Activated CD4-positive, alpha-beta T cell treated with anti-CD3 and anti-CD28 coated beads for 48 hours (primary cell): ENCODE data around the gene SIPA1L2.

ENCODE experiments used
- DNase-seq: peaks from one replicate; pipeline ENCODE4 v3.0.0-alpha.2; 2020

SIPA1L2 gene

GRCh38 chr1:232587141-232588008 lies 42.6 kb downstream of the SIPA1L2 start:
- DNase-seq = peak; percentile 50

GRCh38 chr1:232586679-232587078 lies 43.3 kb downstream of the SIPA1L2 start:
- DNase-seq = no peak

- no peak for DNase-seq
These were observed 44.4 kb downstream of the SIPA1L2 start for GRCh38 chr1:232585486-232585885.

- no peak for DNase-seq
These were observed 48.0 kb downstream of the SIPA1L2 start for GRCh38 chr1:232581932-232582331.
